HG03103 (cell line): ENCODE measurements around the gene ZFYVE27.
A peak's percentile ranks its signal among the peaks of the same experiment; 100 is the strongest.
"Not testable (repeated sequence)": the region's sequence is repeated elsewhere in the genome, so short reads cannot be mapped to it uniquely, and the experiment has no call there.

Experiments
- ATAC-seq: cut with Tn5 transposase; IDR thresholded peaks from one replicate; pipeline ENCODE4 v1.9.1; 2021; ENCODE audit warnings: low read depth; ENCODE audit not compliant: unreplicated experiment

The ZFYVE27 gene

GRCh38 chr10:97736902-97737769 is at the start of gene ZFYVE27:
Gene ZFYVE27, plus strand, starts transcription at chr10:97737128. Its CDS starts 1,350 bp downstream, at chr10:97738478.
- peak; percentile 78 for ATAC-seq

- ATAC-seq, result no peak
Measured at GRCh38 chr10:97687785-97688781, 48.8 kb upstream of the ZFYVE27 start.

GRCh38 chr10:97689559-97690020 is 47.3 kb upstream of the ZFYVE27 start:
- ATAC-seq, result no peak

- ATAC-seq, result no peak
Measured at GRCh38 chr10:97690133-97690532, 46.8 kb upstream of the ZFYVE27 start.

- ATAC-seq, result not testable (repeated sequence)
Measured at GRCh38 chr10:97698072-97698655, 38.8 kb upstream of the ZFYVE27 start.

- ATAC-seq, result peak; percentile 68
Measured at GRCh38 chr10:97701438-97702069, 35.4 kb upstream of the ZFYVE27 start.

GRCh38 chr10:97703398-97704067 is 33.4 kb upstream of the ZFYVE27 start:
- no peak for ATAC-seq

GRCh38 chr10:97704341-97704740 is 32.6 kb upstream of the ZFYVE27 start:
- ATAC-seq, result no peak

GRCh38 chr10:97705006-97705670 is 31.8 kb upstream of the ZFYVE27 start:
- no peak for ATAC-seq

- ATAC-seq, result no peak
Measured at GRCh38 chr10:97707134-97707861, 29.6 kb upstream of the ZFYVE27 start.

GRCh38 chr10:97708167-97708566 is 28.8 kb upstream of the ZFYVE27 start:
- ATAC-seq, result no peak

GRCh38 chr10:97708976-97709946 is 27.7 kb upstream of the ZFYVE27 start:
- no peak for ATAC-seq

- ATAC-seq, result no peak
Measured at GRCh38 chr10:97711640-97712572, 25.0 kb upstream of the ZFYVE27 start.

GRCh38 chr10:97713339-97713825 is 23.5 kb upstream of the ZFYVE27 start, which contains the start of gene MARVELD1:
Gene MARVELD1, plus strand, starts transcription at chr10:97713730. Its CDS starts 147 bp downstream, at chr10:97713877.
- ATAC-seq, result no peak

- peak; percentile 70 for ATAC-seq
Measured at GRCh38 chr10:97713826-97714400, 23.0 kb upstream of the ZFYVE27 start.
